ENCODE measurements around the gene MSI2.
A peak's percentile ranks its signal among the peaks of the same experiment; 100 is the strongest.

Gene MSI2

DNA sequence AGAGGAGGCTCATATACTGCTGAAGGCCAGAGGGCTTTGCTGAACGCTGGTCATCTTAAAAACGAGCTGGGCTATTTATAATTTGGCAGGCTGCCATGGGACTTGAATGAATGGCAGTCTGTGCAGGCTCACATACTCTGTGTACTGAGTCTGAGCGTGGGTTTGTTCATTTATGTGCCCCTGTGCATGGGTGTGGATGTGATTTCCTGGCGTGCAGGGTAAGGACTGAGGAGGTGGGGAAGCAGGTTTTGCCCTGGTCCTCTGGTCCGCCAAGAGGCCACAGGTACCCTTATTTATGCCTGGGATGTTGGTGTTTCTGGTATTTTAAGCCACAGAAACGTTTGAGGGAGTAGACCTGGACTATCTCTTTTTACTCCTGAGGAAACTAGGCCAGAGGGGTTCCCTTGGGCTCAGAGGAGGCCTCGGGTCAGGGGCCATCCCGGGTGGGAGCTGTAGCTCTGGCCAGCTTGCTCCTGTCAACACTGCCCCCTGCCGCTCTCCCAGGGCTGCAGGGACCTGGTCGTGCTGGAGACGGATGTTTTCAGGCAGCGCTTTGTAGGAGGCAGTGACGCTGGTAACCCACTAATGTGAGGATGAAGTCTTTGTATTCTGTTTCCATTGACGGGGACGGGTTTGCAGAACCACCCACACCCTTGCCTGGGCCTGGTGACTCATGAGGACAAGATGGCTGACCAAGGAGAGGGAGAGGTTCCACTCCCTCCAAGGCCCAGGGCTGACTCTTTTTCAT, 184.4 kb downstream of the MSI2 start:
- peak; percentile 97 for DNase-seq (ENCODE audit: low spot score)

DNA sequence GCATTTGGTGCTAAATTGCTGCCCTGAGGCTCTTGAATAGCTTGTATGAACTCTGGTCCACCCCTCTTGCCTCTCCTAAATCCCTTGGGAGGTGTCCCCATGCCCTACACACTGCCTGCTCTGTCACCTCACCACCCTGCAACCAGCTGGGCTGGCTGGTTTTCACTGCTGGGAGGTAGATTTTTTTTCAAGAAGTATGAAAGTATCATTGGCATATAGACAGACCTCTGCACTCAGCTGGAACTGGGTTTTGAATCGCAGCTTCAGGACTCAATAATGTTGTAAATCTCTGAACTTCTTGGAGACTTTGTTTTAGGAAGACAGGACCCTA, 184.9 kb downstream of the MSI2 start:
- DNase-seq (ENCODE audit: low spot score): no peak

GRCh38 chr17:57442401-57442823, 186.1 kb downstream of the MSI2 start:
- no peak for DNase-seq (ENCODE audit: low spot score)

- peak; percentile 72 for DNase-seq (ENCODE audit: low spot score)
Measured at GRCh38 chr17:57442914-57443571, 186.7 kb downstream of the MSI2 start.

DNA sequence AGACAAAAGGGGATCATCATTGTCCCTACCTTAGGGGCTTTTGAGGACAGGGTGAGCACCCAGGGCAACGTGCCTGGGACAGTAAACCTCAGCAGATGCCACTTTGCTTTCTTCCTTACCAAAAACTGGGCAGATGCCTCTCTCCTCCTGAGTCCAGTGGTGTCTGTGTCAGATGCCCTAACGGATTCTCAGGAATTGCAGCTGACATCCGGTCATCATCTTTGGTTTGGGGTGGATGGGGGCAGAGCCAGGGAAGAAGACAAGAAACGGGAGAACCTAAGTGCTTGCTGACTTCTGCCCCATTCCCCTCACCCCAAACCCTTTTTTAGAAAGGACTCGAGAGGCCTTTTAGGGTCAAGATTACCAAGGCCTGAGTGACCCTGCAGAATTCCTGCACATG, 187.5 kb downstream of the MSI2 start:
- DNase-seq (ENCODE audit: low spot score): no peak

- no peak for DNase-seq (ENCODE audit: low spot score)
Measured at GRCh38 chr17:57444682-57445450, 188.5 kb downstream of the MSI2 start.

- no peak for DNase-seq (ENCODE audit: low spot score)
Measured at GRCh38 chr17:57445772-57446472, 189.6 kb downstream of the MSI2 start.

GRCh38 chr17:57447357-57447989, 191.2 kb downstream of the MSI2 start:
- DNase-seq (ENCODE audit: low spot score): no peak

DNA sequence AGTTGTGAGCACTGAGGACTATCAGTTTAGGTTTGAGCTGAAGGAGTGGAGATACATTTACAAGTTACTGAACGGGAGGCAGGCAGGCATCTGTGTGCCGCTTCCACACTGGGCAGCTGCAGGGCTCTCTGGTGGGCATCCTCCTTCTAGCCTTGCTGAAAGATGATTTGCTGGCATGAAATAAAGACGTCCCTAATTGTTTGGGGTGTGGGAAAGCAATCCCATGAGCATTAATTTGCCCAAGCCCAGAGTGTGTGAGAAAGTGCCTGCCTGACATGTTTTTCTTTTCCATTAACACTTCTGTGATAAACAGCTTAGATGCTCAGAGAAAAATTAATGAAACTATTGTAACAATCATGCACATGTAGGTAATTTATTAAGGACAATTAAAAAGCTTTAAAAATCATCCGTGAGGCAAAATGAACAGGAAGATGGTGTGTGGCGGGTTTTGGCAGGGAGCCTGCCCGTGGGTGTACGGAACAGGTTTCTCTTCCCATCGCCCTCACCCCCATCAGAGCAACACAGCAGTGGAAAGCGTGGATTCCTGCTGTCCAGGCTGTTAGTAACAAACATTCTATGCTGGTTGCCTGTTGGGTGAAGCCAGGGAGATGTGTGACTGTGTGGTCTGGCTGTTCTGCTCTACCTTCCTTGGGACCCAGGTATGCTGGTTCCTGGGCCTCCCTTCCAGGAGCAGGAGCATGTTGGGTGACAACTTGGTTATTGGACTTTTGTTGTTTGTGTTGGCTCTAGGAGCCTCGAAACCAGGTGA, 191.9 kb downstream of the MSI2 start:
- DNase-seq (ENCODE audit: low spot score): no peak

- no peak for DNase-seq (ENCODE audit: low spot score)
Measured at GRCh38 chr17:57448759-57449283, 192.5 kb downstream of the MSI2 start.

DNA sequence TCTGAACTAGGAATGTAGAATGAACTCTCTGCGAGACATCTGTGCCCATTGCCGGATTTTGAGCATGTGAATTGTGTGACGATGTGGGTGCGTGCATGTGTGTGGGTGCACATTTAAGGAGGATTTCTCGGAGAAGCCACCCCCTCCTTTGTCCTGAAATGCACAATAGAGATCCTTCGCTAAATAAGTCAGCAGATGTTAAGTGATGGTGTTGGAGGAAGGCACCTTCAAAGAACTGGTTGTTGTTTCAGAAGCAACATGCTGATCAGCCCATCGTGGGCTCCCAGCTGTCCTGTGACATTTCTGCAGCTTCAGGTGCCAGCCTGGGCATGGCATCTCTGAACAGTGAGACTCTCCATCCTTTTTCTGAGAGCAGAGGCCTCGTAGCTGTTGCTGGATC, 194.9 kb downstream of the MSI2 start:
- DNase-seq (ENCODE audit: low spot score): no peak

DNA sequence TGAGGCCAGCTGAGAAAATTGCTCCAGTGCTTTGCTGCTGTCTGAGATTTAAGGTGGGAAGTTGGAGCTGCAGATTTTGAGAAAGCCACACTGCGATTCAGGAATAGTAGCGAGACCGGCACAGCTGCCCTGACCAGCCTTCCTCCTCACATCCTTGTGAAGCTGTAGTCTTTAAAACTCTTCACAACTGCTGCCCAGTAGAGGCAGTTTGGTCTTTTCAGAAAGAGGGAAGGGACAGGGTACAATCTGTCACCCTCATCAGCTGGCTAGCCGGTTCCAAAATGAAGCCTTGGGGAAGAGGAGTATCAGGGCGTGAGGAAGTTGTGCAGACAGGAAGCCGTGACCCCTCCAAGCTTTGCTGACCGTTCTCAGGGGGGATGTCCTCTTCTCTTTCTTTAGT, 195.3 kb downstream of the MSI2 start:
- no peak for DNase-seq (ENCODE audit: low spot score)

DNA sequence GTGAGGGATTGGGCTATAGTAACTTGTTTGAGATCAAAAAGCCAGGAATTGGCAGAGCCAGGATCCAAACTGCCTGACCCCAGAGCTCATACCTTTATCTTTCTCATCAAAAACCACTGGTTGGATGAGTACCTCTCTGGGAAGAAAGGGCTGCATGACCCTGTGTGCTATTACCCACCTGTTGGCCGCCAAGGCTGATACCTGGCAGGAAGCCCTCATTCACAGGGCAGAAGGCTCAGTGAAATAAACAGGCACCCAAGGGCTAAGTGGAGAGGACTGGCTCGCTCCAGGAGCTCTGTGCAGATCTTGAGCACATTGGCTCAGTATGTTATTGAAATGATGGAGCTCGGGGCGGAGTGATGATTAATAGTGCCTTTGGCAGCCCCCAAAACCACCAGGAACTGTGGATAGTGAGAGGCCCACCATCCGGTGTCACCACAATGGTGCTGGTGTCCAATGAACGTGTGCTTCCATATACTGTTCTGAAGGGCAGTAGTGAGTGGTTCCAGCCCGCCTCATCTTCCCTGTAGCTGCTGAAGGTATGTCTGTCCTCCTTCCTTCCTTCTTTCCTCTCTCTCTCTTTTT, 197.6 kb downstream of the MSI2 start:
- no peak for DNase-seq (ENCODE audit: low spot score)

GRCh38 chr17:57454729-57455062, 198.4 kb downstream of the MSI2 start:
- no peak for DNase-seq (ENCODE audit: low spot score)

GRCh38 chr17:57455063-57455914, 199.0 kb downstream of the MSI2 start:
- DNase-seq (ENCODE audit: low spot score): no peak

DNA sequence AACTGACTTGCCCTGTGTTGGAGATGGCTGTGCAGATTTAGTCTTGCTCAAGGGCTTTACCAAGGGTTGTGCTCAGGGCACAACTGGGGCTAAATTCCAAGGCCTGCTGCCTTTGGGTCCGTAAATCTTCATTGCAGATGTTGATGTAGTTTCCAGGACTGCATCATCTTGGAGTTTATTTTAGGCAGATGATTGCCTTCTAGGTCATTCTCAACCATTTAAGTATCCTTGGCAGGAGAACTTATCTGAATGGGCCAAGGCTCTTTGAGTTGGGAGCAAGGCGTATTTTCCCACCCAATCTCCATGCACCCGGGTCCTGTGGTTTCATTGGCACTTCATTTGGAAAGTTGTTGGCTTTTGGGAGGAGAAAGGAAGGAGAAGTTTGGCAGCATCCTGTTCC, 200.3 kb downstream of the MSI2 start:
- DNase-seq (ENCODE audit: low spot score): no peak

DNA sequence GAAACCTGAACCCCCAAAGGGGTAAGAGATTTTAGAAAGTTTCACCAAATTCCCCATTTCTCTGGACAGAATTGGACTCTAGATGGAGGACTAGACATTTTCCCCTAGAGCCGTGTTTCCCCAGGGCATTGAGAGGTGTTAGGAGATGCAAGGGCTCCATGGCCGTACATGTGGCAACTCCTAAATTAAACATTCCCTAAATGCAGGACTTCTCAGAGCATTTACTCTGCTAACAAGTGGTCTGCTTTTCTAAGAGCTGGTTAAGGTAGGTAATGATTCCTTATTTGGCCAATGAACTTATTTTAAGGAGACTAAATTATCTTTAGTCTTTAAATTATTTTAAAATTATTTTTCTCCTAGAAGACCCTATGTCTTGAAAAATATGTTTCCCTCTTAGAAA, 200.9 kb downstream of the MSI2 start:
- no peak for DNase-seq (ENCODE audit: low spot score)

- DNase-seq (ENCODE audit: low spot score): peak; percentile 25
Measured at GRCh38 chr17:57458718-57459285, 202.5 kb downstream of the MSI2 start.

DNA sequence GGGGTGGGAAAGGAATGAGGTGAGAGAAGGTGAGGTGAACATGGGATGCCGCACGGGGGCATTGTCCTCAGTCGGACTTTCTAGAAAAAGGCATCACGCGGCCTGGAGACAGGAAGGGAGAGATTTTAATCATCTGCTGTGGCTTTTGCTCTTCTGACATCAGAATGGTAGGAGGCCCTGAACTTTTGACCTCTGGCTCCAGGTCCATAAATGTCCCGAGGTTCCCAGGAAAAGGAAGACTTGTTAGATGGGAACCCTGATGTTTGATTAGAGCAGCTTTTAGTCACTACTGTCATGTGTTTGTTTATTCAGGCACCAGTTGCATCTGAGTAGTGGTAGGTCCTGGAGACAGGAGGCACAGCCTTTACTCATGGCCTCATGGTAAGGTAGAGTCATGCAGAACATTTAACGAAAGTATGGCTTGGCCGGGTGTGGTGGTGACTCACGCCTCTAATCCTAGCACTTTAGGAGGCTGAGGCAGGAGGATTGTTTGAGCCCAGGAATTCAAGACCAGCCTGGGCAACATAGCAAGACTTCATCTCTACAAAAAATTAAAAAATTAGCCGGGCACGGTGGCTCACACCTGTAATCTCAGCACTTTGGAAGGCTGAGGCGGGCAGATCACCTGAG, 203.1 kb downstream of the MSI2 start:
- peak; percentile 81 for DNase-seq (ENCODE audit: low spot score)
